GM19452 (cell line): Measurements from ENCODE around the gene RPRD1B.

ENCODE experiments used
- ATAC-seq: cut with Tn5 transposase; IDR thresholded peaks from one replicate; pipeline ENCODE4 v1.9.1; 2021; ENCODE audit not compliant: unreplicated experiment

RPRD1B gene

DNA sequence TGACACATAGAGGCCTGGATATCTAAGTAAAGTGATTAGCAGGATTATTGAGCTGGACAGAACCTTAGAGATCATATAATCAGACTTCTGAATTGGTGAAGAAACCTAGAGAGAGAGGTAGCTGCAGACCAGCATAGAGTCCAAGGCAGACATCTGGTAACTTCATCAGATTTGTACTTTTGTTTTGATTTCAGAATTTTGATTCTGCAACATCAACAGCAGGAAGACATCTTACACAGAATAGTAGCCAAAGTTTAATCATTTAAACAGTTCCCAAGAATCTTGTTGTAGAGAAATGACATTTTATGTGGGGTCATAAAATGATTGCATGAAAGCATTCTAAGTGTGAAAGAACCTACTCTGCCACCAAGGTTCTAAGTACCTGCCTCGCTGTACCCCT is 39.4 kb downstream of the RPRD1B start:
- ATAC-seq = no peak

DNA sequence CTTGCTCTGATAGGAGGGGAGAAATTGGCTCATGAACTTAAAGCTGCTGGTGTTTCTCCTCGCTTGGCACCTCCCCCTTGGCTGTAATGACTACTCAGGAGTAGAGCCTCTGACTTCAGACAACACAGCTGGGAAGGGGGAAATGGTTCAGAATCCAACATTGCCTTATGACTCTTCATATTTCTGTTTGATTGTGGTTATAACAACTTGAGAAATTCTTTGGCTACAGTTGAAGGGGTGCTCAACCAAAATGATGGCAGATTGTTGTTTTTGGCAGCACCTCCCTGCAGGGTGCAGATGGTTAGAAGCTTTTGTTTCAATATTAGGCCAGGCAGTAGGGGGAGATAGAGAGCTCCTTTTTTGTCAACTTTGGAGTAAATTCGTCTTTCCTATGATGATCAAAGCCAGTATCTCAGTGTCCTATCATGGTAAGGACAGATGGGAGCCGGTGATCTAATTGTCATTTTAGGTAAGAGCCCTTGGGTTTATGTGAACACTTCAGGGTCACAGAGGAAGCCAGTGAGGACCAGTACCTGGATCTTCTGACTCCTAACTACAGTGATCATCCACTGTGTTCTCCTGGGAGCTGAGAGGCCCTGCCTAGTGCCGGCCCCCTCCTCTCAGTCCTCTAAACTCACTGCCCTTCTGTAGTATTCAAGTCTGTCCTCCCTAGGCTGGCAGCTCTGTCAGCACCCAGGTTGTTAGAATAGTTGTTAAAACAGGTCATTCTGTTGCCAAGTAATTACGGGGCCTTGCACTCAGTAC is 39.9 kb downstream of the RPRD1B start:
- ATAC-seq = no peak

DNA sequence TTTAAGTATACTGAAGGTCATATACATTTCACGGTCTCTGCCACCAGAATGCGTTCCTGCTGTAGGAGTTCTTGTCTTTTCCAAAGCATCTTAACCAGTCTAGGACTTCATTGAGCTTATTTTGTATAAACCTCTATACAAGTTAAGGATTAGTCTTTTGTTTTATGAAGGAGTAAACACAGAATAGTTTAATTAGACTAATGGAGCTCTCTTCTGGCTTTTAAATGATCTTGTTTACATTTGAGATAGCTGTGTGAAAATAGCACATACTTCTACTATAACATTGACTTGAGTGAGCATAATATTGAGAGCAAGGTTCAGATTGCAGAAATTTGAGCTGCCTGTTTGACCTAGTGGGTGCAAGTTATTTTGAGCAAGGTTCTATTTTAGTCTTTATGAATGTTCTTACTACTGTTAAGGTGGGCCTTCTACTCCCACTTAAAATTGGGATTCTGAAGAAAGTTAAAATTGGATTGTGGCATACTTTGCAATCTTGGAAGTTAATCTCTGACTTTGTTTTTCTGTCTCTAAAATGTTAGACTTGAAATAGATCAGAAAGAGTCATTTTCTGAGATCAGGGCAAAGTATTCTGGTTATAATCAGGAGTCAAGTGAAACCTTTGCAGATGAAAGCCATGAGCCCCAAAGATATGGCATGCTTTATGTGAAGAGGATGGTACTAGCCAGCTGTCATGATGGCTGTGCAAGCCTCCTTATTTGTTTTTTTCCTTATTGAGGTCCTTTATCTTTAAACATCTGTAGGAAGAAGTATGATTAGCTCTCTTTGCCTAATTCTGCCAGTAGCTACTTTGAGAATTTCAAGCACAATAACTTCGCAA is 41.8 kb downstream of the RPRD1B start:
- ATAC-seq = no peak

DNA sequence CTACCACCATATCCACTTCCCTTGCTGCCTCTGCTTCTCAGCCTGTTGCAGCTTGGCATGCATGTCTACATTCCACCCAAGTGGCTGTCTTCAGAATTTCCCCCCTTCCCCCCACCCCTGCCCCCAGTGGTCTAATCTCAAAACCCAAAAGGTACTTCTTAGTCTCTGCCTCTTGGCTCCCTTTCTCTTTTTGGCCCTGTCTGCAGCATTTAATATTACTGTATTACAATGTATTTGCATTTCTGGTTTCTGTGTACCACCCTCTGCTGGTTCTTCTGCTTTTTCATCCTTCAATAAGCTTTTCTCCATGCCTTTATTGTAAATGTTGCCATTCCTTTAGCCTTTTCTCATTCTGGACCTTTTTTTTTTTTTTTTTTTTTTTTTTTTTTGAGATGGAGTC is 43.0 kb downstream of the RPRD1B start:
- no peak for ATAC-seq

GRCh38 chr20:38078084-38078483 is 44.5 kb downstream of the RPRD1B start:
- ATAC-seq = no peak

DNA sequence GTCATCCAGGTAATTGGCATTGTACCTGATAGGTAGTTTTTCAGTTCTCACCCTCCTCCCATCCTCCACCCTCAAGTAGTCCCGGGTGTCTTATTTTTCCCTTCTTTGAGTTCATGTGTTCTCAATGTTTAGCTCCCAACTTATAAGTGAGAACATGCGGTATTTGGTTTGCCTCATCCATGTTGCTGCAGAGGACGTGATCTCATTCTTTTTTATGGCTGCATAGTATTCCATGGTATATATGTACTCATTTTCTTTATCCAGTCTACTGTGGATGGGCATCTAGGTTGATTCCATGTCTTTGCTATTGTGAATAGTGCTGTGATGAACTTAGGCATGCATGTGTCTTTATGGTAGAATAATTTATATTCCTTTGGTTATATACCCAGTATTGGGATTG is 45.8 kb downstream of the RPRD1B start:
- ATAC-seq = no peak

DNA sequence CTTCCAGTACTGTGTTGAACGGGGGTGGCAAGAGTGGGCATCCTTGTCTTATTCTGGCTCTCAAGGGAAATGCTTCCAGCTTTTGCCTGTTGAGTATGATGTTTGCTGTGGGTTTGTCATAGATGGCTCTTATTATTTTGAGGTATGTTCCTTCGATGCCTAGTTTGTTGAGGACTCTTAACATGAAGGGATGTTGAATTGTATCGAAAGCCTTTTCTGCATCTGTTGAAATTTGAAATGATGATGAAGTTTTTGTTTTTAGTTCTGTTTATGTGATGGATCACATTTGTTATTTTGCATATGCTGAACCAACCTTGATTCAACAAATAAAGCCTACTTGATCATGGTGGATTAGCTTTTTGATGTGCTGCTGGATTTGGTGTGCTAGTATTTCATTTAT is 48.0 kb downstream of the RPRD1B start:
- no peak for ATAC-seq

- ATAC-seq = no peak
Measured at GRCh38 chr20:38082894-38083293, 49.3 kb downstream of the RPRD1B start.

GRCh38 chr20:38083338-38084048 is 49.9 kb downstream of the RPRD1B start:
- ATAC-seq = no peak

DNA sequence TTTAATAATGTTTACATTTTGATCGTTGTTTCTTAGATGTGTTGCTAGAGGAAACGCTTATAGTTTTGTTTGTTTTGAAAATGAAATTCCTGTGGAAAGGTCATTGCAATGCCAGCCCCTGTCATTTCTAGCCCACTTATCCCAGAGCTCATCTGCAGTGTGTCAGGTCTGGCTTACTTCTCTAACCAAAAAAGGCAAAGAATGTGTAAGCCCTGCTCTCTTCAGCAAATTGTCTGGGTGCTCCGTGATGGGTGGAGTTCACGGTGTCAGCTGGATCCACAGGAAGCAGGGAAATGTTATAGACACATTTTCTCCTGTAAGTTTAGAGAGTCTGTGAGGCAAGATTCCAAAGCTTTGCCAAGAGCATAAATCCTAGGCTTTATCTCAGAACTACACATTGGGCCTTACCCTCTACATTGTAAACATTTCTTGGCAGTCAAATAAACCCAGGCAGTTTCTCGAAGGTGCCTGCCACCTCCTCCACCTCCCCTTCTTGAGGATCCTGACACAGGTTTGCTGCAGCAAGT is 50.9 kb downstream of the RPRD1B start:
- ATAC-seq = no peak

DNA sequence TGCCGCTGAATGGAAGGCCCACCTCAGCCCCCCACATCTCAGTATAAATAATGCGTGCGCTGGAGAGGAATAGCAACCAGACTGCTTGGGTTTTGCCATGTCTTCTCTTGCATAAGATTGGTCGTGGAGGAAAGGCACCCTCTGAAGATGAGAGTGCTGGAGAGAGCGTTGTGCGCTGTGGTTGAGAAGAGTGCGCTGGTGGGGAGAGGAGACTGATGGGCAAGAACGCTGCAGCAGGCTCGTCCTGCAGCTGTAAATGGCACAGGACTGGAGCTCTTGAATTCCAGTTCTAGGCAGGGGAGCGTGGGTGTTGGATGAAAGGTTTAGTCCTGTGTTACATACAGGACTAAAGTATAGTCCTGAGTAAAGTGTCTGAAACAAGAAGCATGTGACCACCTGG is 51.5 kb downstream of the RPRD1B start:
- ATAC-seq = no peak

- no peak for ATAC-seq
Measured at GRCh38 chr20:38089500-38089899, 56.0 kb downstream of the RPRD1B start.

DNA sequence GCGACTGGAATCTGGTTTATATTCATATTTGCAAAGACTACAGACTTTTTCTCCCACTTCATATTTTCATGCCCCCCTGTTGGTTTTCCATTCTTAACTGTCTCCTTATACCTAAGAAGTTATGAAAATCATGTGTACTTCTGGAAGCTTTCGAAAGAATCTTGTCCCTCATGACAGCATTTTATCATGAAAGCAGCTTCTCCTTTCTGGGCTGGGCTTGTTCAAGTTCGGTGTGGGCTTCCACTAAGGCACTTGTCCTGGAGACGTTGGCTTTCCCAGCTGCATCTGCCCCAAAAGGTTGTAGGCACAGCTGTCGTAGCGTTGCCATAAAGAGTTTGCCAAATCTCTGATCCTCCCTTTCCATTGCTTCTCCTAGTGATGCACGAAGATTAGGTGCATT is 56.5 kb downstream of the RPRD1B start:
- ATAC-seq = no peak

DNA sequence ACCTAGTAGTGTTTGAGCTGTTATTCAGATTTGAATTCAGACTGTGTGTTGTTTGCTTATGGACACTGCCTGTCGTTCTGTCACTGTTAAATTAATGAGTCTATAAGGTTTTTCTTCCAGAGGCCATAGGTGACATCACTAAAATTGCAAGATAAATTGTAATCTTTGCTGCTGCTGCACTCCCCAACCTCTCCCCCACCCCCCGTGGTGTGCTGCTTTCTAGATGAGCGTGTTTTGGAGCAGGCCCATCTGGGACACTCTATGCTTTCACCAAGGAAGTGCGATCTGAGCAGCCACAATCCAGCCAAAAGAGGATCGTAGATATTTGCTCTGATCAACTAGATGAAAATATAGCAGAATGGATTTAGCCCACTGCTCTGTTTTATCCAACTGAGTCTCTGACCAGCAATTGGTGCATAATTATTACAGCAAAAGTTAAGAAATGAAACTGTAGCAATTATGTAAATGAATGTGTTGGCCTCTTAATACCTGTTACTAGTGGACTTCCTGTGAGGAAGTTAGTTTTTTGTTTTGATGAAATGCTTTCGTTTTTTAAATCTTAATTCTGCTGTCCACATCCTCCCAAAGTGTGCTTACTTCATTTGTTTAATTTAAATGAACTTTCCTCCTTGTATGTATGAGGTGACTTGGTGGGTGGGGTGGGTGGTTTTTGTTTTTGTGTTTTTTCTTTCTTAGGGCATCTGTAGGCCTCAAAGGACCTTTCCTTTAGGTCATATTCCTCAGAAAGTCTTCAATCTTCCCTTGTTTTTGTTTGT is 58.1 kb downstream of the RPRD1B start:
- no peak for ATAC-seq

DNA sequence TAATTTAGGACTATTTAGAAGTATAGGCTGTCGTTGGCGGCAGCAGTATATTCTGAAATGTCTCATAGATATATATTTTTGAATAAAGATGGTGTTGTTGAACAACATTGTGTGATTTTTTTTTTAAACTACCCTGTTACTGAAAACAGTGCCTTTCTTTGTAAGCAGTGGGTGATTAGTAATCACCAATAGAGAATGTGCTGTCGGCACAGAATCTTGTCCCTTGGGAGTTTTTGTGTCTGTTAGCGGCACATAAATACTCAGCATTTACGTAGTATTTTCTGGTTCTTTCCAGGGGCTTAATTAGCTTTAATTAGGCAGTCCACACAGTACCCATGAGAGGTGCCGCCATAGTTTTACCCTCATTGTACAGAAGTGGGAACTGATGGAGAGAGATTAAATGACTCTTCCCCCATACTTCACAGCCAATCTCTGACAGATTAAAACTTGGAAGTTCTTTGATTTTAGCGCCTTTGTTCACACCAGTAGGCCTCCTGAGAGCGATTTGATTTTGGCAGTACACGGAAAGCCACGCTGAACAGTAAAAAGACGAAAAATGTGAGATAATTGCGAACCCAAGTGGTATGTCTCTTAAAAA is 58.8 kb downstream of the RPRD1B start:
- no peak for ATAC-seq

GRCh38 chr20:38092915-38093314 is 59.4 kb downstream of the RPRD1B start:
- no peak for ATAC-seq

DNA sequence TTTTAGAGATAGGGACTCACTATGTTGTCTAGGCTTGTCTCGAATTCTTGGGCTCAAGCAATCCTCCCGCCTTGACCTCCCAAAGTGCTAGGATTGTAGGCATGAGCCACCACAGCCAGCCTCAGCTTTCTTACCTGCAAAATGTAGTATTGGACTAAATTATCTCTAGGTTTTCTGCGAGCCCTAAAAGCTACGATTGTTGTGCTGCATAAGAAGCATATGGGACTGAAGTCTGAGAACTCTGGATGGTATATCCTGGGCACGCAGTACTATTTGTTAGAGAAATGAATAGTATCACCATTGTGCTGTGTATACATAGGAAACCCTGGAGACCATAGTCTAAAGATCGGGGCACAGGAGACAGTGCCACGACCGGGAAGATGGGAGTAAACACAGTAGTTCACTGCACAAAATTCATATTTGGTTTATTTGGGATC is 60.1 kb downstream of the RPRD1B start:
- ATAC-seq = no peak

GRCh38 chr20:38094373-38094891 is 60.9 kb downstream of the RPRD1B start:
- peak; percentile 61 for ATAC-seq

DNA sequence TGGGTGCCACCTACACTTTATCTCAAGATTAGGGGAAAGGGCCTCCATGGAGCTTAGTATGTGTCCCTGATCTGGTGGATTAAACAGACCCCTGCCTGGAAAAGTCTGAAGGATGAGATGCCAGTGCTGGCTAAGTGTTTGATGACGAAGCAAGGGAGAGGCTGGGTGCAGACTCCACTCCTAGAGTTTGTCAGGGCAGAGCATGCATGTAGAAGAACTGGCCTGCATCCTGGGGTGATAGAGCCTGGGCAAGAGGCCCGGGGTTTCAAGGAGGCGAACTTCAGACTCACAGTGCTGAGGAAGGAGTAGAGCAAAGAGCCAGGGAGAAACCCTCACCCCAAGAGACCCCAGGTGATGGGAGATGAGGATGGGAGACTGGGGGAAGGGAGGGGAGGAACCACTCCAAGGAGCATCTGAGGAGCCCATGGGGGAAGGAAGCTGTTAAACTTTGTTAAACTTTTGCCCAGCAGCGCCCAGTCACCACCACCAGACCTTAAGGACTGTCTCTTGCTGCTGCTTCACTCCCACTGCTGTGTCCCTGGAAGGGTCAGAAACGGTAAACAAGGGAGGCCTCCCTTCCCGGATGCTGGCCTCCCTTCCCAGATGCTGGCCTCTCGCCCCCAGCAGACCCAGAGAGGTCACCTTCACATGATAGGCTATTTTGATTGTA is 61.6 kb downstream of the RPRD1B start:
- peak; percentile 1 for ATAC-seq
